Measurements from ENCODE around the gene NUPR2.

GRCh38 chr7:56125831-56126230, 9.6 kb upstream of the NUPR2 start:
- TF ChIP-seq EP300 (IDR thresholded peaks at IDR 0.05; ENCODE audit: borderline replicate concordance) (no peak), REST (IDR thresholded peaks at IDR 0.05; ENCODE audit: low read depth) (no peak), RAD21 (IDR thresholded peaks at IDR 0.05; ENCODE audit: low read depth) (no peak)

Data from Ishikawa (cell line).